Neutrophil (primary cell): ENCODE measurements around the gene ZFAND3.

ENCODE experiments used
- H3K27ac ChIP-seq: fragments of 200-600 bp; sonication (generic); 2 replicates; pipeline ENCODE4 v1.5.1; 2016; ENCODE audit warnings: mild to moderate bottlenecking, moderate library complexity
- H3K27me3 ChIP-seq: fragments of 200-600 bp; sonication (generic); 2 replicates; pipeline ENCODE4 v1.6.0; 2016; ENCODE audit warnings: mild to moderate bottlenecking
- H3K36me3 ChIP-seq: fragments of 200-600 bp; sonication (generic); 2 replicates; pipeline ENCODE4 v1.5.1; 2017
- H3K4me1 ChIP-seq, 2 experiments: fragments of 200-600 bp in 1 of 2; sonication (generic) in 1 of 2; 1 replicate in 1 of 2; 2 replicates in 1 of 2; pipeline versions ENCODE4 v1.5.1 to v1.6.1; 2013 to 2016; ENCODE audit warnings: low read depth in 1 of 2, low read length in 1 of 2, mild to moderate bottlenecking in 1 of 2, moderate library complexity in 1 of 2; ENCODE audit not compliant: control insufficient read depth in 1 of 2, insufficient read depth in 1 of 2
- H3K4me3 ChIP-seq, 2 experiments: fragments of 200-600 bp in 1 of 2; sonication (generic) in 1 of 2; 1 replicate in 1 of 2; 2 replicates in 1 of 2; pipeline ENCODE4 v1.5.1; 2013 to 2016; ENCODE audit warnings: low read depth in 1 of 2, low read length in 1 of 2, mild to moderate bottlenecking in 1 of 2, moderate library complexity in 1 of 2
- H3K9me3 ChIP-seq: fragments of 200-600 bp; sonication (generic); 2 replicates; pipeline ENCODE4 v1.5.1; 2016
- CTCF ChIP-seq: fragments of 200-600 bp; sonication (generic); IDR thresholded peaks from 2 replicates; pipeline ENCODE4 v1.5.1; 2016; ENCODE audit warnings: antibody characterized with exemption

The ZFAND3 gene

GRCh38 chr6:37977715-37978114, 158.2 kb downstream of the ZFAND3 start:
- Histone ChIP-seq H3K27ac (no peak overlapping the region), H3K4me1 (peaks cover 0 to 17% of the 10 kb centered on the region in 2 experiments), H3K36me3 (no peaks in the 10 kb centered on the region), H3K27me3 (no peaks in the 10 kb centered on the region), H3K9me3 (no peaks in the 10 kb centered on the region), H3K4me3 (no peak overlapping the region)
- TF ChIP-seq CTCF: no peak

DNA sequence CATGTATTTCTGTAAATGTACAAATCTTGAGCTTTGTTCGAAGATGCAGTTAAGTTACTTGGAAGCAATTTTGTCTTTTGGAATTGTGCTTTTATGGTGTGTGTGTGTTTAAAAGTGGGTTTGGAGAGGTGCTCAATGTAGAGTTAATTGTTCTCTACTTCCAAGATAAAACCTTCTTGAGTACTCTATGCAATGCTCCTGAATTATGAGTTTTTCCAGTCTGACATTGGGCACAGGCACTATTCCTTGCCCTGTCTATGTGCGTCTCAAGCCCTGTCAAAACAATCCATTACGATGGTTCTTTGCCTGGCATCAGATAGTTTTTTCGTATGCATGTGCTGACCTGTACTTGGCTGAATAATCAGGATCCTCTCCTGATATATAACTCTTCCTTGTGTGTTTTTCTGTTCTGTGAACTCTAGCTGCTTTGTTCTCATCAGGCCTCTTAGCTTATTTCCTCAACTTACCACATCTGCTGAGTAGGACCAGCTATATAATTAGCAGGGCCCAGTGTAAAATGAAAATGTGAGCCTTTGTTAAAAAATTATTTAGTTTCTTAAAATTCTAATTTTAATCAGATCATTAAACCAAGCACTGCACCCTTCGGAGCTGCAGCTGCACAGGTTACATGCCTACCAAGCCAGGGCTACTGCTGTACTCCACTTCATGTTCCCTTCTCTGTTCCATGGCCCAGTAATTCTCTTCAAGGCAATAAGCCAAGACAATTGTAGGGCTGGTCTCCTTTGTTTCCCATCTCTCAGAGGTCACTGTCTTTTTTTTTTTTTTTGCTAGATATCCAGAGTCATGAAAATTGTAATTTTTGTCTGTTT, 160.1 kb downstream of the ZFAND3 start:
- no peaks in the 10 kb centered on the region for H3K36me3 ChIP-seq
- H3K9me3 ChIP-seq: no peaks in the 10 kb centered on the region
- no peak overlapping the region for H3K4me3 ChIP-seq
- TF ChIP-seq CTCF: no peak
- H3K27me3 ChIP-seq: no peaks in the 10 kb centered on the region
- H3K27ac ChIP-seq: no peak overlapping the region
- peaks cover 0 to 10% of the 10 kb centered on the region in 2 experiments for H3K4me1 ChIP-seq

DNA sequence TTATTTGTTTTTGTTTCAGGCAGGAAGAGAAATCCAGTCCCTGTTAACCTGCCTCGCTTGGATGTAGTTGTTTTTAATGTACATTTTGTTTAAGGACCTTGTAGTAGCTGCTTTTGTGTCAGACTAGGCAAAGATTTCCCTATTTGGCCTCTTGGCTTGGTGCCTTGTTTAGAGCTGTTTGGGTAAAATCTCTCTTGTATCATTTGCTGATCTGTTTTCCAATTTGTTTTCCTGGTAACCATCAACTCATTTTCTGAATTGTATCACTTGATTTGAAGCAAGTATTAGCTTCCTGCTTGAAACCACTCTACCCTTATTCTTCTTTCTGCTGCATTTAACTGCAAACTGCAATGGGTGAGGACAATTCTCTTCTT, 160.7 kb downstream of the ZFAND3 start:
- Histone ChIP-seq H3K36me3 (no peaks in the 10 kb centered on the region), H3K27me3 (no peaks in the 10 kb centered on the region), H3K4me1 (peaks cover 3 to 11% of the 10 kb centered on the region in 2 experiments), H3K27ac (no peak overlapping the region), H3K9me3 (no peaks in the 10 kb centered on the region), H3K4me3 (no peak overlapping the region)
- TF ChIP-seq CTCF: no peak

- no peak for TF ChIP-seq CTCF
- Histone ChIP-seq H3K36me3 (no peaks in the 10 kb centered on the region), H3K9me3 (no peaks in the 10 kb centered on the region), H3K27ac (no peak overlapping the region), H3K4me1 (peaks cover 5 to 14% of the 10 kb centered on the region in 2 experiments), H3K4me3 (no peak overlapping the region), H3K27me3 (no peaks in the 10 kb centered on the region)
These were observed 162.1 kb downstream of the ZFAND3 start for GRCh38 chr6:37981626-37982025.

GRCh38 chr6:37982317-37982716, 162.8 kb downstream of the ZFAND3 start:
- Histone ChIP-seq H3K27me3 (no peaks in the 10 kb centered on the region), H3K36me3 (no peaks in the 10 kb centered on the region), H3K4me3 (no peak overlapping the region), H3K9me3 (no peaks in the 10 kb centered on the region), H3K27ac (no peak overlapping the region), H3K4me1 (peaks cover 5 to 14% of the 10 kb centered on the region in 2 experiments)
- no peak for TF ChIP-seq CTCF
